Activated CD4-positive, alpha-beta T cell treated with anti-CD3 and anti-CD28 coated beads for 36 hours (primary cell): ENCODE measurements around the gene NUP210. TPM values are rescaled to one million over a fixed set of nuclear protein-coding genes. Genes with fewer than 3 reads are reported as not detected.

Experiments
- ATAC-seq: fragments of 200-7000 bp; cut with Tn5 transposase; one replicate; pipeline ENCODE4 v1.10.0; 2021; ENCODE audit warnings: mild to moderate bottlenecking, moderate library complexity
- CTCF ChIA-PET: fragments of 350-600 bp; sonication (Branson Sonifier 250); formaldehyde crosslinking; loops from one replicate; lab custom pipeline; 2021; ENCODE audit warnings: antibody characterized with exemption; lab: Charles Lee
- POLR2A ChIA-PET: fragments of 350-600 bp; sonication (Branson Sonifier 250); formaldehyde crosslinking; loops from one replicate; lab custom pipeline; 2021; ENCODE audit warnings: antibody characterized with exemption, inconsistent platforms; lab: Charles Lee
- DNase-seq: peaks from one replicate; pipeline ENCODE4 v3.0.0-alpha.2; 2020
- H3K27ac Mint-ChIP-seq: one replicate; pipeline ENCODE4 v1.8.0; 2021; ENCODE audit warnings: mixed read lengths
- H3K27me3 Mint-ChIP-seq: one replicate; pipeline ENCODE4 v1.8.0; 2021; ENCODE audit warnings: mixed read lengths
- H3K36me3 Mint-ChIP-seq: one replicate; pipeline ENCODE4 v1.8.0; 2021; ENCODE audit warnings: low read depth, mixed read lengths
- H3K4me1 Mint-ChIP-seq: one replicate; pipeline ENCODE4 v1.8.0; 2021; ENCODE audit warnings: mixed read lengths
- H3K4me3 Mint-ChIP-seq: one replicate; pipeline ENCODE4 v1.8.0; 2021; ENCODE audit warnings: mild to moderate bottlenecking, moderate library complexity, mixed read lengths
- H3K9me3 Mint-ChIP-seq: one replicate; pipeline ENCODE4 v1.8.0; 2021; ENCODE audit warnings: low read depth, mixed read lengths
- intact Hi-C, 2 experiments: fragments of 100-400 bp; cut with DNase I in 1 of 2; cut with micrococcal nuclease in 1 of 2; formaldehyde crosslinking; loops; one replicate each; pipeline versions ENCODE4 v1.14.2 to v1.15.1; 2022 to 2024; cut with DNase I, micrococcal nuclease
- total RNA-seq, 2 experiments: library from RNA; stranded (reverse); gene quantifications; one replicate each; pipeline ENCODE4 v1.2.3, GENCODE V29; 2021

The NUP210 gene
- total RNA-seq, 2 experiments from 2014 or later = 117 to 123 TPM

- no peak overlapping the region for H3K4me3 Mint-ChIP-seq
- no peak for ATAC-seq
- no peaks in the 10 kb centered on the region for H3K9me3 Mint-ChIP-seq
- no peak overlapping the region for H3K27ac Mint-ChIP-seq
- intact Hi-C loops = no loop called here
- H3K27me3 Mint-ChIP-seq = no peaks in the 10 kb centered on the region
- CTCF ChIA-PET = interaction anchor here (0.7 to 1.3 kb wide), 2 partner anchors 88 to 339 kb away, joined by 3 to 4 read pairs; no protein-coding TSS in a partner anchor
- DNase-seq = no peak
- POLR2A ChIA-PET = no interaction called here
- peaks cover 2% of the 10 kb centered on the region for H3K4me1 Mint-ChIP-seq
- peaks cover 60% of the 10 kb centered on the region for H3K36me3 Mint-ChIP-seq
Observed at GRCh38 chr3:13364602-13365271, 55.4 kb downstream of the NUP210 start.

- no peak overlapping the region for H3K4me3 Mint-ChIP-seq
- no peaks in the 10 kb centered on the region for H3K27me3 Mint-ChIP-seq
- ChIA-PET POLR2A (interaction anchor here (0.7 to 1.0 kb wide), 2 partner anchors 13 to 14 kb away, joined by 3 read pairs; no protein-coding TSS in a partner anchor), CTCF (interaction anchor here (0.7 to 1.1 kb wide), 2 partner anchors 8 to 90 kb away, joined by 3 to 4 read pairs; no protein-coding TSS in a partner anchor)
- DNase-seq (no peak), ATAC-seq (no peak)
- peaks cover 2% of the 10 kb centered on the region for H3K4me1 Mint-ChIP-seq
- peaks cover 59% of the 10 kb centered on the region for H3K36me3 Mint-ChIP-seq
- H3K9me3 Mint-ChIP-seq = no peaks in the 10 kb centered on the region
- peak overlapping the region; percentile 40 for H3K27ac Mint-ChIP-seq
- intact Hi-C loops = no loop called here
Observed at GRCh38 chr3:13362551-13362950, 57.6 kb downstream of the NUP210 start.

- intact Hi-C loops = no loop called here
- peaks cover 67% of the 10 kb centered on the region for H3K36me3 Mint-ChIP-seq
- H3K9me3 Mint-ChIP-seq = no peaks in the 10 kb centered on the region
- no peak for ATAC-seq
- ChIA-PET CTCF (interaction anchor here (0.8 kb wide), 1 partner anchor 13 kb away, joined by 5 read pairs; no protein-coding TSS in a partner anchor), POLR2A (no interaction called here)
- H3K27ac Mint-ChIP-seq = no peak overlapping the region
- no peaks in the 10 kb centered on the region for H3K27me3 Mint-ChIP-seq
- peaks cover 2% of the 10 kb centered on the region for H3K4me1 Mint-ChIP-seq
- no peak for DNase-seq
- no peak overlapping the region for H3K4me3 Mint-ChIP-seq
Observed at GRCh38 chr3:13359916-13360315, 60.2 kb downstream of the NUP210 start.

- Mint-ChIP-seq H3K4me1 (peaks cover 2% of the 10 kb centered on the region), H3K27ac (no peak overlapping the region), H3K27me3 (no peaks in the 10 kb centered on the region), H3K9me3 (no peaks in the 10 kb centered on the region), H3K4me3 (no peak overlapping the region), H3K36me3 (peaks cover 72% of the 10 kb centered on the region)
- intact Hi-C loops = no loop called here
- no peak for ATAC-seq
- CTCF ChIA-PET = interaction anchor here (1.0 kb wide), 1 partner anchor 17 kb away, joined by 3 read pairs; no protein-coding TSS in a partner anchor
- no peak for DNase-seq
- POLR2A ChIA-PET = no interaction called here
Observed at GRCh38 chr3:13358643-13359042, 61.5 kb downstream of the NUP210 start.

GRCh38 chr3:13358051-13358450, 62.1 kb downstream of the NUP210 start:
- no peaks in the 10 kb centered on the region for H3K9me3 Mint-ChIP-seq
- POLR2A ChIA-PET = no interaction called here
- no peak overlapping the region for H3K27ac Mint-ChIP-seq
- no peaks in the 10 kb centered on the region for H3K27me3 Mint-ChIP-seq
- no peak for ATAC-seq
- H3K4me3 Mint-ChIP-seq = no peak overlapping the region
- intact Hi-C loops = no loop called here
- H3K36me3 Mint-ChIP-seq = peaks cover 74% of the 10 kb centered on the region
- DNase-seq = no peak
- H3K4me1 Mint-ChIP-seq = peaks cover 5% of the 10 kb centered on the region
- CTCF ChIA-PET = interaction anchor here (1.0 kb wide), 1 partner anchor 17 kb away, joined by 3 read pairs; no protein-coding TSS in a partner anchor

- no peaks in the 10 kb centered on the region for H3K9me3 Mint-ChIP-seq
- DNase-seq (no peak), ATAC-seq (no peak)
- peaks cover 74% of the 10 kb centered on the region for H3K36me3 Mint-ChIP-seq
- peaks cover 10% of the 10 kb centered on the region for H3K4me1 Mint-ChIP-seq
- H3K4me3 Mint-ChIP-seq = no peak overlapping the region
- H3K27ac Mint-ChIP-seq = no peak overlapping the region
- ChIA-PET CTCF (interaction anchor here (1.0 kb wide), 1 partner anchor 11 kb away, joined by 3 read pairs; no protein-coding TSS in a partner anchor), POLR2A (no interaction called here)
- intact Hi-C loops = no loop called here
- H3K27me3 Mint-ChIP-seq = no peaks in the 10 kb centered on the region
Observed at GRCh38 chr3:13357074-13357473, 63.0 kb downstream of the NUP210 start.

GRCh38 chr3:13353936-13354542, 66.1 kb downstream of the NUP210 start:
- intact Hi-C loops = no loop called here
- peaks cover 77% of the 10 kb centered on the region for H3K36me3 Mint-ChIP-seq
- no peaks in the 10 kb centered on the region for H3K9me3 Mint-ChIP-seq
- peaks cover 33% of the 10 kb centered on the region for H3K4me1 Mint-ChIP-seq
- DNase-seq = no peak
- no peak overlapping the region for H3K4me3 Mint-ChIP-seq
- no peaks in the 10 kb centered on the region for H3K27me3 Mint-ChIP-seq
- POLR2A ChIA-PET = no interaction called here
- CTCF ChIA-PET = interaction anchor here (0.6 to 1.0 kb wide), 3 partner anchors 98 to 535 kb away, joined by 3 read pairs; no protein-coding TSS in a partner anchor
- no peak for ATAC-seq
- H3K27ac Mint-ChIP-seq = peak overlapping the region; percentile 56

- CTCF ChIA-PET = interaction anchor here (0.7 to 1.0 kb wide), 2 partner anchors 98 to 535 kb away, joined by 3 read pairs; no protein-coding TSS in a partner anchor
Observed at GRCh38 chr3:13353506-13353905, 66.6 kb downstream of the NUP210 start.

GRCh38 chr3:13352621-13353131, 67.4 kb downstream of the NUP210 start:
- peak; percentile 57 for DNase-seq
- Mint-ChIP-seq H3K9me3 (no peaks in the 10 kb centered on the region), H3K27me3 (no peaks in the 10 kb centered on the region), H3K4me1 (peaks cover 47% of the 10 kb centered on the region), H3K27ac (peak overlapping the region; percentile 56), H3K4me3 (no peak overlapping the region), H3K36me3 (peaks cover 74% of the 10 kb centered on the region)
- ATAC-seq = peak; percentile 72
- ChIA-PET CTCF (interaction anchor here (2.0 kb wide), 1 partner anchor 100 kb away, joined by 5 read pairs; no protein-coding TSS in a partner anchor), POLR2A (no interaction called here)
- intact Hi-C loops = no loop called here

More at GRCh38 chr3:13353506-13353905, 66.6 kb downstream of the NUP210 start:
- peaks cover 74% of the 10 kb centered on the region for H3K36me3 Mint-ChIP-seq
- intact Hi-C loops = no loop called here
- DNase-seq = no peak
- no peak overlapping the region for H3K4me3 Mint-ChIP-seq
- H3K27me3 Mint-ChIP-seq = no peaks in the 10 kb centered on the region
- H3K27ac Mint-ChIP-seq = peak overlapping the region; percentile 56
- POLR2A ChIA-PET = no interaction called here
- H3K9me3 Mint-ChIP-seq = no peaks in the 10 kb centered on the region
- no peak for ATAC-seq
- peaks cover 38% of the 10 kb centered on the region for H3K4me1 Mint-ChIP-seq

GRCh38 chr3:13349823-13350222, 70.3 kb downstream of the NUP210 start:
- no peak for DNase-seq
- intact Hi-C loops = loop anchor here in 1 of 2 experiments (5.0 kb wide), 1 partner anchor 72 kb away; the partner anchor contains the start of gene NUP210

More at GRCh38 chr3:13349823-13350222, 70.3 kb downstream of the NUP210 start:
- POLR2A ChIA-PET = interaction anchor here (0.6 to 1.1 kb wide), 4 partner anchors 13 to 105 kb away, joined by 3 to 4 read pairs (median 3); no protein-coding TSS in a partner anchor
- no peak for ATAC-seq
- H3K4me1 Mint-ChIP-seq = peaks cover 65% of the 10 kb centered on the region
- CTCF ChIA-PET = interaction anchor here (0.6 to 1.2 kb wide), 3 partner anchors 41 to 172 kb away, joined by 3 to 7 read pairs (median 3); no protein-coding TSS in a partner anchor
- peak overlapping the region; percentile 32 for H3K27ac Mint-ChIP-seq
- H3K4me3 Mint-ChIP-seq = no peak overlapping the region
- peaks cover 73% of the 10 kb centered on the region for H3K36me3 Mint-ChIP-seq
- no peaks in the 10 kb centered on the region for H3K27me3 Mint-ChIP-seq
- no peaks in the 10 kb centered on the region for H3K9me3 Mint-ChIP-seq
